ENCODE results near the gene ISOC1.

DNA sequence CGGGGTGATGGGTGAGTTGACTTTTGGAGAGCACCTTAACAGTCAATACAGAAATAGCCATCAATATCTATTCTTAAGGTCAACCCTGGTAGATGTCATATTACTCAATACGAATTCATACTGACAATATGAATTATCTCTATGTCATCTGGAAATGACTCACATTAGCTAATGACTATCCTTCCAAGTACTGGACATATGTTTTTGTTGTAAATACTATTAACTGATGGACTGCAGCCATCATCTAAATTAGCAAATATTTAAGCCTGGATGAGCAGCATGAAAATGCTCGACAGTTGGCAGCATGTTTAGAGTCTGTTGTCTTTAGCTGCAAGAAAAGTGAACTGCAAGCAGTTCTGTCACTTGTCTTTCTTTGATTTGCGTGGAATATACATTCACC is 19.6 kb upstream of the ISOC1 start:
- TF ChIP-seq CTCF (conservative IDR thresholded peaks at IDR 0.05 in 1 of 2, IDR thresholded peaks at IDR 0.05 in 1 of 2; ENCODE audit: extremely low read depth in 1 of 2, insufficient read depth in 1 of 2, low read depth in 1 of 2, low read length in 2 of 2) (no peak), EZH2 (IDR thresholded peaks at IDR 0.05; ENCODE audit: borderline replicate concordance, low read length) (no peak)

Measured in mammary epithelial cell (primary cell).